Stimulated activated CD4-positive, alpha-beta T cell treated with anti-CD3 and anti-CD28 coated beads, Interleukin-15, amount 100 ng/mL, for 1 hour (primary cell): Measurements from ENCODE around the gene CDC14B.
"Not testable (repeated sequence)": the region's sequence is repeated elsewhere in the genome, so short reads cannot be mapped to it uniquely, and the experiment has no call there.

Experiments used
- DNase-seq, 2 donors: peaks; one replicate each; pipeline ENCODE4 v3.0.0-alpha.2; 2020; ENCODE audit warnings: low read depth in 1 of 2, low spot score in 1 of 2

The CDC14B gene

DNA sequence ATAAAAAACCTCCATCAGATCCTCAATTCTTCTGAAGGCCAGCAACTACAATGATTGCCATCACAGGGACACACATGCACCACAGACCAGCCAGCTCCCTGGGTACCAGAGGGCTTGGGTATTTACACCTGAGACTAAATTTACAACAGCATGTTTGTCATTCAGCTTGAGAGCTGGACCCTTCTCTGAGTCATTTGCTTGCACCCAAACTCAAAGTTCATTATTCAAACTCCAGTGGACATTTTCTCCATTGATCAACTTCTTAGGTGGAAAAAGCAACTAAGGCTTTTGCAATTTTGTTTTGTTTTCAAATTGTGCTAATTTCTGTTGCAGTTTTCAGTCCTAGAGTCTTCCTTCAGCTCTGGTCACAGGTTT, 116.3 kb downstream of the CDC14B start:
- DNase-seq, result not testable (repeated sequence)

GRCh38 chr9:96502539-96503373, 116.9 kb downstream of the CDC14B start:
- DNase-seq, result no peak

DNA sequence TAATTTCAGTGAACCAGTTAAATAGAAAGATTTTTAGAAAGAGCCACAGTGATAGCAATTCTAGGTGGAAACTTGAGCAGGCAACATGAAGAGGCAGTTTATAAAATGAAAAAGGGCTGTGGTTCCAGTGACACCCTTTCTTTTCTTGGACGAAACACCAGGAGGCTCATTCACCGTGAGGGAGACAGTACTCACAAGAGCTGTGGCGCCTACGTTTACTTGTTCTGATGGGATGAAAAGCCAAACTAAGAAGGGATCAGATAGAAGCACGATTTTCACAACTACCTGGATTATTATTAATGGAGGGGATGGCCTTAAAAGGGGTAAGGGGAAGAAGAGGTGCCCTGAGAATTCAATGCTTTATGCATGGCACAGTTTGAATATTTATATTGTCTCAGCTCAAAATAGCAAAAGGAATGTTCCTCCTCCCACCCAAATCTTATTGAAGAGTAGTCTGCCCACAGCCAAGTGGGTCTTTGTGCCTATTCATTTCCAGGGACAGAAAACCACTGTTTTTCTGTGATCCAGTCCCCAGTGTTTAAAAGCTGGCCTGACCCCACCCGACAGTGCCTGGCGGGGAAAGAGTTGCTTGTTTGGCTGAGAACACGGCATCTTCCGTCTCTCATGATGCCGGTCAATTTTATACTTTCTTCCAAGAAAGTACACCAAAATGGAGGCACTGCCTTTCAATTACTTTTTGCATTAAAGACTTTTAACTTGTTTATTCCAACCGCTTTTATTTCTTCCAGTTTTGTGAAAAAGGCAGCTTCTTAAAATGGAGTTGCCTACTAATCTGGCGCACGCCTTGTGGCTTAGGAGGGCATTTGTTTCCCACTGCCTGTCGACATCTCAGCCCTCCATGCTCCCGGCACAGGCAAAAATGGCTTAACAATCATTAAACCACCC, 117.8 kb downstream of the CDC14B start:
- no peak for DNase-seq

GRCh38 chr9:96500696-96501632, 118.7 kb downstream of the CDC14B start:
- no peak for DNase-seq

DNA sequence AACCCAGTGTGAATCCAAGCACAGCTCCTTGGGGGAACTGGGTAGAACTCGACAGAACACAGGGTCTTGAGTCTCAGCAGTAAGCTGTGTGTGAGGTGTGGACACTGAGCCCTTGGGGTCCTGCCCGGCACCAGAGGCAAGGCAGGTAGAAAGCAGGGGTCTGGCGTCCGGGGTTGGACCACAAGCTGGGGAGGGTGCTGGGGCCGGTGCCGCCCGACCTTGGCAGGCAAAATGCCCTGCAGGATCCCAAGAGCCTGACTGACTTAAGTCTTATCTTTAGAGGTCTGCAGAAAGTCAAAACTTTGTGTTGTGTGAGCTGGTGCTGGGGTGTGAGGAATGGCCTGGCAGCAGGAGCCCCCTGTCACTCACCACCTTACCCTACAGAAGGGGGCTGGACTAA, 120.4 kb downstream of the CDC14B start:
- DNase-seq, result no peak

- DNase-seq, result no peak
Measured at GRCh38 chr9:96498796-96499195, 120.8 kb downstream of the CDC14B start.

GRCh38 chr9:96497117-96497399, 122.6 kb downstream of the CDC14B start:
- DNase-seq, result no peak

GRCh38 chr9:96496368-96497116, 123.1 kb downstream of the CDC14B start:
- no peak for DNase-seq

DNA sequence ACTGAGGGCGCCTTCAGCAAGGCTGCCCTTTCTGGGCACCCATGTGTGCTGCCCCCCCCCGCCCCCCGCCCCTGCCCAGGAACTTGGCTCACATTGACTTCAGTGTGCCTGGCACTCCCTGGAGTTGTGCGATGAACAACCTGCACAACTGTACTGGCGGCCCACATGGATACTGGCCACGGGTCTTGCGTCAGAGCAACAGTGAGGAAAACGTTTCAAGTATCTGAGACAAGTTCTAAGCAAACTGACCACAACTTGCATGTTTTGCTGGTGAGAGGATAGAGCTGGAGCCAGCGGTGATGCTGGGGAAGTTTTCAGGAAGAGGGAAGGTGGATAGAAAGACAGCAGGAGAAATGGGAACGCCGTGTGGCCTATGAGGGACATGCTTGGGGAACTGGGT, 124.3 kb downstream of the CDC14B start:
- no peak for DNase-seq

- no peak for DNase-seq
Measured at GRCh38 chr9:96494215-96494800, 125.3 kb downstream of the CDC14B start.

- no peak for DNase-seq
Measured at GRCh38 chr9:96493757-96494156, 125.9 kb downstream of the CDC14B start.

DNA sequence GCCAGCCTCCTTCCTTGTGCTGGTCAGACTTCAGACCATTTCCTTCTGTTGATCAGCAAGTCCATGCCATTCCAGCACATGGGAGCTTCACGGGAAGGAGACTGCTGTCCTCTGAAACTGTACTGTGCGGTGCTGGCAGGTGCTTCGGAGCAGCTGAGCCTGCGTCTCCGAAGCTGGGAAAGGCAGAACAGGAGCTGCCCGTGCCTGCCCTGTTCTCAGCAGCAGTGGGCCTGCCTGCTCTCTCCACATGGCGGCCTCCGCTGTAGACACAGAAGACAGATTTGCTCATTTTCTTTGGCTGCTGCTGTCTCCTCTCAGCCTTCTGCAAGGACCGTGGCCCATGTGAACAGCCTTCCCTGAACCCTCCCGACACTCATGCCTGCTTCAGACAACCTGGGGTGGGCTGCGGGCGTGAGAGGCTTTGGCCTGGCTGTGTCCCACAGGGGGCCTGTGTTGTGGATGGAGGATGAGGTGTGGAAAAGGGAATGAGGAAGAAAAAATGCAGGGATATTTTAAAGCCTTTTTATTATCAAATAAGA, 126.6 kb downstream of the CDC14B start:
- no peak for DNase-seq

DNA sequence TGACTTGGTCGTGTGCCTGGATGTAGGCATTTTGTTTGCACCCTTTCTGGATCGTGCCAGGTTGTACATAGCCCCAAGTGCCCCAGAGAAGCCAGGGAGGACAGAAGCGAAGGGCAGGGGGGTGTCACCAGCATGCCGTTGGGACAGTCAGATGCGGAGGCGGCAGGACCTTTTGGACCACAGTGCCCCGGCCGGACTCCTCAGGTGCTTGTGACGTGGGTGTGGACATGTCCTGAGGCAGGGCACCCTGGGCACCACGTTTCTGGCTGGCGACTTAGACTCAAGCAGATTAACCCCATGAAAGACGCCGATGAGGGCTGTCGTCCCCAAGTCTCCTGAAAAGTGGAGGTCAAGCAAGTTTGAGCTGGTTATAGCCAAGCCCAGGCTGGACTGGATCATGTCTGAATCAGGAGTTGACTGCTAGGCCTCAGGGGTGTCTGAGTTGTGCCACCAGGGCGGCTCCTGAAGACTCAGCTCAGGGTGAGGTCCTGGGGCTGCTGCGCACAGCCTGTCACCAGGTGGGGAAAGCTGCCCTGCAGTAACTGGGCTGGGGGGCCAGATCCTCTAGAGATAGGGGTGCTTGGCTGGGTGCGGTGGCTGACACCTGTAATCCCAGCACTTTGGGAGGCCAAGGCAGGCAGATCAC, 127.6 kb downstream of the CDC14B start:
- DNase-seq, result no peak

GRCh38 chr9:96491079-96491879, 128.4 kb downstream of the CDC14B start:
- no peak for DNase-seq

GRCh38 chr9:96490534-96491078, 129.0 kb downstream of the CDC14B start:
- DNase-seq, result no peak

DNA sequence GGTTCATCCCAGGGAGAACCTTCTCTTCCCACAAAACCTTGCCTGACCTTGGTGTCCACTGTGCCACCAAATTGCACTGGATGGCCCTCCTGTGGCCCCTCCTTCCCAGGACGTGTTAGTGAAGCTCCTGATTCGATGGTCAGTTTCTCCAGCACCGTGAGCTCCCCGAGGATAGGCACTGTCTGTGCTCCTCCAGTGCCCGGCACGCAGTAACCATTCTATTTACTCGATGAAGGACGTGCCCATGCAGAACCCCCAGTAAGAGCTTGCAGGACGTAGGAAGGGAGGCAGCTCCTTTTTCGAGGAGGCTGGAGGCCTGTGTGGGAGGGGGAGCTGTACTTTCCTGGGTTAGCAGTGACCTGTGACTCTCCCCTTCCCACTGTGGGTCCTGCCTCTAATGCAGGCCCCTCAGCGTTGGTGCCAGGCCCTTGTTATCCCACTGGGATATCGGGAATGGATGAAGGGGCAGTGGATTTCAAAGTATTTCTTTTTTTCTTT, 130.1 kb downstream of the CDC14B start:
- no peak for DNase-seq

DNA sequence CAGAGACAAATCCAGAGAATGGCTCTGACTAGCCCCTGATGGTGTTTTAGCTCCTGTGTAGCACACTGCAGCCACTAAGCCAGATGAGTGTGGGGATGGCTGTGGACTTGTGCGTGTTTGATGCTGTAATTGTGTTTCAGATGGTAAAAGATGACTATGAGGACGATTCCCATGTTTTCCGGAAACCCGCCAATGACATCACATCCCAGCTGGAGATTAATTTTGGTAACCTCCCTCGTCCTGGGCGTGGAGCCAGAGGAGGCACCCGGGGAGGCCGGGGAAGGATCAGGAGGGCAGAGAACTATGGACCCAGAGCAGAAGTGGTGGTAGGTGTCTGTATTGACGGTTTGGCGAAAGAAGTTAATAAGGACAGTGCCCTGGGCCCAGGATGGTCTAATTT, 131.7 kb downstream of the CDC14B start:
- no peak for DNase-seq

DNA sequence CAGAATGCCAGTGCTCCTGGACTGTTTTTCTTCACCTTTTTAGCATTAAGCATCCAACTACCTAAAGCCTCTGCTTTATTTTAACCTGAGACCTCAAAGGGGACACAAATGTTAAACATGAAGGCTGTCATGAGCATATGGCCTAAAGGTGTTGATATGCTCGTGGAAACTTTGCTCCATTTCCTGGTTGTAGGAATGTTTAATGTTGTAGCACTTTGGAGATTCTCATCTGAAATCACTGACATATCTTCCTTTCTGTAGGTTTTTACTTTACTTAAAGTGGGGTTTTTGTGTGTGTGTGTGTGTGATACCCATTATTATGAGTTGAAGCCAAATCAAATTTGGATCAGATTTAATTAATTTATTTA, 132.6 kb downstream of the CDC14B start:
- DNase-seq, result no peak
